ENCODE measurements around the gene SMIM10L1.

The SMIM10L1 gene

GRCh38 chr12:11171145-11171968 is at the start of gene SMIM10L1:
SMIM10L1 (plus strand) TSS chr12:11171194; CDS start chr12:11171357, 163 bp downstream.
- in situ Hi-C loops (cut with HindIII; ENCODE audit: low sequenced_read_pairs) = no loop called here

DNA sequence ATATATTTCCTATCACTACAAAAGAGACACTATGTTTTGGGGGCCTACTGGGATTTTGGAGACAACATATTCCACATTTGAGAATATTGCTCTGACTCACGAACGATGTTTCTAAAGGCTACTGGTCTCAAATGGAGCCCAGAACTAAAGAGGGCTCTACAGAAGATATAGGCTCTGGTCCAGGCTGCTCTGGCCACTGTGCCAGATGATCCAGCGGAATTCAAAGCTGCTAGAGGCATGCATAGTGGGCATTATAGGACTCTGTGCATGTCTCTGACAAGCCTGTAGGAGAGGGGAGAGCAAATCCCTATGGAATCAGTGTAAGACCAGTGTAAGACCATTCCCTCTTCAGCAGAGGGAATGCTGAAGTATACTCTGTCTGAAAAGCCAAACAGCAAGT is 40.6 kb upstream of the SMIM10L1 start:
- in situ Hi-C loops (cut with HindIII; ENCODE audit: low sequenced_read_pairs) = no loop called here

DNA sequence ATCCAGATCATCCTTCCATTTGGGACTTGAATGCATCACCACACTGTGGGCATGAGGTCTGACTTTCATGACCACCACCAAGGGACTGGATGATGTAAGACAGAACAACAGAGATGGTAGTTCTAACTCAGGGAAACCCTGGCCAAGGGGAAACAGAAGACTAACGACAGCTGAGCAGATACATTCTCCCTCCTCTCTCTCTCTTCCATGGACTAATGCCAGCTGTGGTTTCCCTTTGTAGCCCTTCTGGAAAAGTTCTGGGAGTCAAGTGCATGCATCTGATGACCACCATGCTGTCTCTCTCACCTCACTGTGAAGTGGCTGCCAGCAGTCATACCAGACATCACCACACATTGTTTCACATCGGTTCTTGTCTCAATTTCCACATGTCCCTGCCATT is 40.0 kb upstream of the SMIM10L1 start:
- in situ Hi-C loops (cut with HindIII; ENCODE audit: low sequenced_read_pairs) = no loop called here

GRCh38 chr12:11133162-11133561 is 37.8 kb upstream of the SMIM10L1 start:
- in situ Hi-C loops (cut with HindIII; ENCODE audit: low sequenced_read_pairs) = no loop called here

DNA sequence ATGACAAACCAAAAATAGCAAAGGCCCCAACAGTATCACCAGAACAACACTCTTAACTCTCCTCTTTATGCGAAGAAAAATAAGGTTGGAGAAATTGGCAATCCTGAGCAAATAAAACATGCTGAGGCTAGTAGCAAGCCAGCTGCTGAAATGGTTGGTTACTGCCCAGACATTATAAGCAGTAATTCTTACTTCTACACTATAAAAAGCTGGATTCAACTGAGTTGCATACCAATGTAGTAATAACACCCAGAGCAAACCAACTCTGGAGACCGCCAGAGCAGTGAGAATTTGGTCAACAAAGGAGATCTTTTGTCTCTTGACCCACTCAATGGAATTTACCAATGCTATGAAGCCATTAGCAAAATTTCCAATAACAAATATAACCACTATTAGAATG is 37.2 kb upstream of the SMIM10L1 start:
- in situ Hi-C loops (cut with HindIII; ENCODE audit: low sequenced_read_pairs) = no loop called here

- in situ Hi-C loops (cut with HindIII; ENCODE audit: low sequenced_read_pairs) = no loop called here
Measured at GRCh38 chr12:11134305-11134704, 36.7 kb upstream of the SMIM10L1 start, which contains the start of gene TAS2R30. TAS2R30 (minus strand) TSS chr12:11134644; CDS start chr12:11134244, 400 bp downstream.

GRCh38 chr12:11136075-11136474 is 34.9 kb upstream of the SMIM10L1 start:
- in situ Hi-C loops (cut with HindIII; ENCODE audit: low sequenced_read_pairs) = no loop called here

DNA sequence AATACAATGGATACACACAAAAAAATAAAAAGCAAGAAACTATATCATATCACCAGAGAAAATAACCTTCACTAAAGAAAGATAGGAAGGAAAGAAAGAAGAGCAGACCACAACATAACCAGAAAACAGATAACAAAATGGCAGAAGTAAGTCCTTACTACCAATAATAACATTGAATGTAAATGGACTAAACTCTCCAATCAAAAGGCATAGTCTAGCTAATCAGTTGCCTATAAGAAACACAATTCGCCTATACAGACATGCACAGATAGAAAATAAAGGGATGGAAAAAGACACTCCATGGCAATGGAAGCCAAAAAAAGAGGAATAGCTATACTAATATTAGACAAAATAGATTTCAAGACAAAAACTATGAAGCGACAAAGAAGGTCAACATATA is 27.6 kb upstream of the SMIM10L1 start:
- in situ Hi-C loops (cut with HindIII; ENCODE audit: low sequenced_read_pairs) = no loop called here

- in situ Hi-C loops (cut with HindIII; ENCODE audit: low sequenced_read_pairs) = no loop called here
Measured at GRCh38 chr12:11144297-11144696, 26.7 kb upstream of the SMIM10L1 start.

DNA sequence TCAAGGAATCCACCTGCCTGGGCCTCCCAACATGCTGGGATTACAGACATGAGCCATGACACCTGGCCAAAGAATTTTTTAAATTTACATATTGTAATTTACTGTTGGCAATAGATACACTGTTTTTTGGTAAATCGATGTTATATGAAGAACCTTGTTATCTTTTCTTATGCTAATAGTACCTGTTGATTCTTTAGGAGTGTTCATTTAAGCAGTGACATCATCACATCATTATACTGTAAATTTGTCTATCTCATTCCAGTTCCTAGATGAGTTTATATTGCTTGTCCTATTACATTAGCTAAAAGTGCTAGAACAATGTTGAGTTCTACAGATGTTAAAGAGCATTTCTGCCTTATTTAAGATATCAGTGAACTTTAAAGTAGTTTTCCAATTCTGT is 23.6 kb upstream of the SMIM10L1 start:
- in situ Hi-C loops (cut with HindIII; ENCODE audit: low sequenced_read_pairs) = no loop called here

- in situ Hi-C loops (cut with HindIII; ENCODE audit: low sequenced_read_pairs) = no loop called here
Measured at GRCh38 chr12:11150832-11151231, 20.2 kb upstream of the SMIM10L1 start.

DNA sequence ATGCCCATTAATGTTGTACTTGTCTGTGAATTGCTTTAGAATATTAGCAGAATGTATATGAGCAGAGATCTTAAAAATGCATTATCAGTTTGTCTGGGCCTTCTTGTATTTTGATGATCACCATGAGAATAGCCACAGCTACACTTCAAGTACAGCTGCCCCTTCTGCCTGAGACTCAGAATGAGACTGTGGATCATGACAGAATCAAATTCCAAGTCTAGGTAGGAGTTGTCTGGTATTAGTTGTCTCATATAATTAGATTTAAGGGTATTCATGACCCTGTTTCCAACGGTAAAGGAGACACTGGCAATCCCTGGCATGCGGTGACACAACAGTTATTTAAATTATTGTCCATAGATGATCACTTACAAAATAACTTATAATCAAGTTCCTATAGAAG is 18.3 kb upstream of the SMIM10L1 start:
- in situ Hi-C loops (cut with HindIII; ENCODE audit: low sequenced_read_pairs) = no loop called here

GRCh38 chr12:11154400-11154925 is 16.5 kb upstream of the SMIM10L1 start:
- in situ Hi-C loops (cut with HindIII; ENCODE audit: low sequenced_read_pairs) = no loop called here

DNA sequence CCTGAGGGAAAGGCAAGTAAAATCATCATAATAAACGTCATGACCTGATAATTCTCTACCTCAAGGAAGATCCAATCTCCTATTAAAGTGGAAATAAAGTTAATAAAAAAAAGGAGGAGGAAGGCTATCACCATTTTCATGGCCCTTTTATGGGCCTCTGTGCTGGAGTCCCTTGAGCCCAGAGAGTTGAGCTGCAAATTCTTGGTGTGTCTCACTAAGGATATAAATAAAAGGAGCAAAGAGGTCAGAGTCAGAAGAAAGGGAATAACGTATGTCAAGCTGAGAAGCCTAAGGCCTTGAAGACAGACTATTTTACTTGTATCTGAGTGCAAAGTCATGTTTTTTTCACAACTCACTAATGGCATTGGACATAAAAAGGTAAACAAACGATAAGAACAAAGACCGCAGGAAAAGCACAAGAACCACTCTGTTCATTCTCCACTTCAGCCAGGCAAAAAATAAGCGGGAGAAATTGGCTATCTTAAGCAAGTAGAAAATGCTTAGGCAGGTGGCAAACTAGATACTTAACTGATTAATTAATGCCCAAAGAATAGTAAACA is 12.0 kb upstream of the SMIM10L1 start:
- in situ Hi-C loops (cut with HindIII; ENCODE audit: low sequenced_read_pairs) = no loop called here

- in situ Hi-C loops (cut with HindIII; ENCODE audit: low sequenced_read_pairs) = no loop called here
Measured at GRCh38 chr12:11162502-11162901, 8.5 kb upstream of the SMIM10L1 start.

DNA sequence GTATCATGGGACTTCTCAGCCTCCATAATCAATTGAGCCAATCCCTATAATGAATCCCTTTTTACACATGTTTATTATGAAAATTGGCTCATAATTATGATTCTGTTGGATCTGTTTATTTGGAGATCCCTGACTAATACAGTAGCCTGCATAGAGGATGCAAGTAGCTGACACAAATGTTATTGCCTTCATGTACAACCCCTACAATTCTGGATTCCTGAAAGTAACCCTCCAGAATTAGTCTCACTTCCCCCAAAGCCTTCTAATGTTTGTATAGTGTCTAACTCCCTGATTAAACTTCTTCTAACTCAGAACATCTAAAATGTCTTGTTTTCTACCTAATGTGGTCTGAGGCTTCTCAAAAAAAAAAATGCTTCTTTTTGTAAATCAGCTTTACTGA is 6.6 kb upstream of the SMIM10L1 start:
- in situ Hi-C loops (cut with HindIII; ENCODE audit: low sequenced_read_pairs) = no loop called here

DNA sequence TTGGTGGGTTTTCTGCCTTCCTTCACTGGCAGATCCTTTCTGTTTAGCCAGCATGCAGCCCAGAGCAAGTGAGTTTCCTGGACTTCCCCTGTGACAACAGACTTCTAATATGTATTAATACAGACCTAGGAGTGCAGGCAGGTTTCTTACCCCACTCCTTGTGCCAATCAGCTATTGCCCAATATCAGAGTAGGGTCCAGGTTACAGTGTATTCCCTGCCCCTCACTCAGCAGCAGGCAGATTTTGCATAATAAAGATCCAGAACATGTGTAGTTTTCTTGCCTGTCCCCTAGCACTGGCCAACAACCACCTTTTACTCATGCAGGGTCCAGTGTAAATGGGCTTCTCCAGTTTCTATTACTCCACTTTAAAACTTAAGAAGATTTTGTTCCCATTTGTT is 4.7 kb upstream of the SMIM10L1 start:
- in situ Hi-C loops (cut with HindIII; ENCODE audit: low sequenced_read_pairs) = no loop called here

- in situ Hi-C loops (cut with HindIII; ENCODE audit: low sequenced_read_pairs) = no loop called here
Measured at GRCh38 chr12:11170810-11171144, 217 bp upstream of the SMIM10L1 start.

- in situ Hi-C loops (cut with HindIII; ENCODE audit: low sequenced_read_pairs) = no loop called here
Measured at GRCh38 chr12:11171969-11172675, 1.1 kb downstream of the SMIM10L1 start.

- in situ Hi-C loops (cut with HindIII; ENCODE audit: low sequenced_read_pairs) = no loop called here
Measured at GRCh38 chr12:11174022-11174421, 3.0 kb downstream of the SMIM10L1 start.

DNA sequence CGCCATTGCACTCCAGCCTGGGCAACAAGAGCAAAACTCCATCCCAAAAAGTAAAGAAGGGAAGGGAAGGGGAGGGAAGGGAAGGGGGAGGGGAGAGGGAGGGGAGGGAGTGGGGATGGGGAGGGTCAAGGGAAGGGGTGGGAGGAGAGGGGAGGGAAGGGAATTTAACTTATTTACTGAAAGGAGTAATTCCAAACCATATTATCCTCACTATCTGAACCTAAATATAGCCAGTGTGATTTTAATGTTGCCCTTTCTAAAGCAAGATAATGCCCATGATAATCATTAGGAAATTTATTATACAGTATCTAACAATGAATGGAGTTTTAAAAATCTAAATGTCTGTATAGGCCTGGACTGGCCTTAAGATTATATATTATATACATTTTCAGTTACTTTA is 7.3 kb downstream of the SMIM10L1 start:
- in situ Hi-C loops (cut with HindIII; ENCODE audit: low sequenced_read_pairs) = no loop called here

GRCh38 chr12:11182529-11182928 is 11.5 kb downstream of the SMIM10L1 start:
- in situ Hi-C loops (cut with HindIII; ENCODE audit: low sequenced_read_pairs) = no loop called here
